ENCODE results near the gene WFDC8.

GRCh38 chr20:45515147-45515913 lies 63.8 kb downstream of the WFDC8 start, which contains the start of gene SPINT3:
- TF ChIP-seq, protein P1, sequence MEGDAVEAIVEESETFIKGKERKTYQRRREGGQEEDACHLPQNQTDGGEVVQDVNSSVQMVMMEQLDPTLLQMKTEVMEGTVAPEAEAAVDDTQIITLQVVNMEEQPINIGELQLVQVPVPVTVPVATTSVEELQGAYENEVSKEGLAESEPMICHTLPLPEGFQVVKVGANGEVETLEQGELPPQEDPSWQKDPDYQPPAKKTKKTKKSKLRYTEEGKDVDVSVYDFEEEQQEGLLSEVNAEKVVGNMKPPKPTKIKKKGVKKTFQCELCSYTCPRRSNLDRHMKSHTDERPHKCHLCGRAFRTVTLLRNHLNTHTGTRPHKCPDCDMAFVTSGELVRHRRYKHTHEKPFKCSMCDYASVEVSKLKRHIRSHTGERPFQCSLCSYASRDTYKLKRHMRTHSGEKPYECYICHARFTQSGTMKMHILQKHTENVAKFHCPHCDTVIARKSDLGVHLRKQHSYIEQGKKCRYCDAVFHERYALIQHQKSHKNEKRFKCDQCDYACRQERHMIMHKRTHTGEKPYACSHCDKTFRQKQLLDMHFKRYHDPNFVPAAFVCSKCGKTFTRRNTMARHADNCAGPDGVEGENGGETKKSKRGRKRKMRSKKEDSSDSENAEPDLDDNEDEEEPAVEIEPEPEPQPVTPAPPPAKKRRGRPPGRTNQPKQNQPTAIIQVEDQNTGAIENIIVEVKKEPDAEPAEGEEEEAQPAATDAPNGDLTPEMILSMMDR (IDR thresholded peaks at IDR 0.05) = no peak
- TF ChIP-seq POLR2A (IDR thresholded peaks at IDR 0.05) = no peak
